ENCODE data around the gene CAMK1D.

Gene CAMK1D

DNA sequence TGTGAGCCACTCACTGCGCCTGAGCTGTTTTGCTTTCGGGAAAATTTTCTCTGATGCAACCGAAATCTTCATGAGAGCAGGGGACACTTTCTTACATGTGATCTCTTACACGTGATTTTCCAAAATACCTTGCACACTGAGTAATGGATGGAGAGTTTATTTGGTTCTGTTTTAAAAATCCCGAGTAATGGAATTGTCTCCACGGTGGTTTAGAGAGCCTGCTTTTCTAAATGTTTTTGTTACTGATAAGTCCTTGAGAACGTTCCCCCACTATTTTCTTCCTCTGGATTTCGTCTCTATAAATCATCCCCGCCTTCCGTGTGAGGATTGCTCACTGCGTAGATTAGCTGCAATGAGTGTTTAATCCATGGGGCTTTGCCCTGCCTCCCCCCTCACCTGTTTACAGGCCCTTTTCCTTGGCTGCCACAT lies 25.7 kb downstream of the CAMK1D start:
- DNase-seq (ENCODE audit: low read depth): no peak

DNA sequence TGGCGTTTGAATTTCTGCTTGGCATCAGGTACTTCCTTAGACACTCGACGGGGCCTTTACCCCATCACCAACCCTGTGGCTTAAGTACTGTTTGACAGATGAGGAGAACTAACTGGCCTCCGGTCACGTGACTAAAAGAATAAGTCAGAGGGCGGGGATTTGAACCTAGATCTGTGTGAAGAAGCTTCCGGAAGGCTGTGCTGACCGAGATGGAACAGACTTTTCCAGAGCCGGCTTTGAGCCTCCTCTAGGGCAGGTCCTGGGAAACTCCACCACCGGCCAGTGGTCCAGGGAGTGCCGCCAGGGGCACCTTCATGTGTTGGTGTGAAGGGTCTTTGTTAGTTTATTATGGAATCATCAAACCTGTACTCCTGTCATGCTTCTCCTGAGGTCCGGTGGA lies 26.9 kb downstream of the CAMK1D start:
- DNase-seq (ENCODE audit: low read depth): no peak

DNA sequence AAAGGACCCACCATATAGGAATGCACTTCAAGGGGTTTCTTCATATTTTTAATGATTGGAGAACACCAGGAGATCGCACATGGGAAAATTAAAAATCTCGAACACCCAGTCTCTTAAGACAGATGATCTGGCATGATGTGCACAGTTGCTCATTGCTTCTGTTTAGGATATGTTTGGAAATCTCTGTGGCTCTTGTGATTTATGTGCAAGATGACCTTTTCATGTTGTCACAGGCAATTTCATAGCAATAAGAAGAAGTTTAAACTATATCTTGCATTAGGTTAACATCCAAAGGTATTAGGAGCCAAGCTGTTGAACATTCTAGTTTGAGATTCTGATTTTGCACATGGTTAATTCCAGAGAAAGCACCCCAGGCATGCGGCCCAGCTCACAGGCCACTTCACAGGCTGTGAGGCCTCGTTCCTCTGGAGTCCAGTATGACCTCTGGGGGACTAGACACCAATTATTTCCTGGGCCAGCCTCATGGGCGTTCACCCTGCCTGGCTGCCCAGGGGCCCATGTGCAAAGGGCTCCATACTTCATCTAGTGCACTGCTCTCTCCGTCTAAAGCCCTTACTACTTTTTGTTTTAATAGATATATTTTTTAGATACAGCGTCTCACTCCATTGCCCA lies 28.4 kb downstream of the CAMK1D start:
- DNase-seq (ENCODE audit: low read depth): no peak

DNA sequence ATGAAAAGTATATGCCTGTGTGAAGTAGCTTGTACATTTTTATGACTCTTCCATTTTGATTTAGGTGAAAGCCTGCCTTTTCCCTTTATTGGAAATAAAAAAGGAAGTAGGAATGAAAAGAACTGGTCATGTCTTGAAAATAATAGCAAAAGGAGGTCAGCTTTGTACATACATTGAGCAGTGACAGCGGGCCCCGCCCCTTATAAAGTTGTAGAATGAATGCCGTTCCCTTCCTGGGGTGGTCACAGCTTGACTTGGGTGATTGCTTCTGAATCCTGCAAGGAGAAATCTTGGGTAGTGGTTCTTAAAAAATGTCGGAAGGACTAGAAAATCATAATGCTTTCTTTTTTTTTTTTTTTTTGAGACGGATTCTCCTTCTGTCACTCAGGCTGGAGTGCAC lies 31.7 kb downstream of the CAMK1D start:
- DNase-seq (ENCODE audit: low read depth): no peak

DNA sequence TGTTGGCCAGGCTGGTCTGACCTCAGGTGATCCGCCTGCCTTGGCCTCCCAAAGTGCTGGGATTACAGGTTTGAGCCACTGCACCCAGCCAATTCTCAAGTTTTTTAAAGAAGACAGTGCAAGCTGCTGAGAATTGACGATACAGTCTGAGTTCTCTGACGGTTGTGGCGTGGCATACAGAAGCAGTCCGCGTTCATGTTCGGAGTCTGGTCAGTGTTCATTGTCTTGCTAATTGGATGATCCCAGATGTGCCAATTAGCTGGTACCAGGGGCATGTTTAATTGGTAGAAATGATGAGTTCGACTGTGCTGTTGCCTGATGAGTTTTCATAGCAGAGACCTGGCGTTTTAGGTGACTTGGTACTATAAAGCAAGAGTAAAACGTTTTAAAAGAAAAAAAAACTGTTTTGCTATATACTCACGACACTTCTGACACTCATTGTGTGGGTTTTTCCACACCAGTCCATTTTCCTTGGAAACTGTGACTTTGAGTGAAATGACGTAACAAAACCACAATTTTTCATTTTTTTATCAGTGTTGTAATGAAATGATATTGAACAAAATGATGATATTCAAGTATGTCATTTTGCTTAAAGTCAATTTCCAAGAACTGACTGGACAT lies 32.3 kb downstream of the CAMK1D start:
- DNase-seq (ENCODE audit: low read depth): no peak

DNA sequence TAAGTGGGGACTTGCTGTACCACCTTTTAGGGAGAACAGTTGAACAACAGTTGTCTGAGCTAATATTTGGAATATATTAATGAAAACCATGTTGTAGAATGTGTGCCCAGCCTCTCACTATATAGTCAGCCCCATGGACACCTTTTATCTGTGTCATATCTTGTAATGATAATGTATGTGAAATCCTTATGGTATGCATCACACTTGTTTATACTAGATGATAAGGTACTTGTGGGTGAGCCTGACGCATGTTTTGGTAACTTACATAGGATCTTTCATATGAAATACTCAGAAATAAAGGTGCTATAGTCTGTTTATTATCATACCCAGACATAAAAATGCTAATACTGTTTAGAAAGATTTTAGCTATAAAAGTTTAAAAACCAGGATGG lies 32.8 kb downstream of the CAMK1D start:
- no peak for DNase-seq (ENCODE audit: low read depth)

DNA sequence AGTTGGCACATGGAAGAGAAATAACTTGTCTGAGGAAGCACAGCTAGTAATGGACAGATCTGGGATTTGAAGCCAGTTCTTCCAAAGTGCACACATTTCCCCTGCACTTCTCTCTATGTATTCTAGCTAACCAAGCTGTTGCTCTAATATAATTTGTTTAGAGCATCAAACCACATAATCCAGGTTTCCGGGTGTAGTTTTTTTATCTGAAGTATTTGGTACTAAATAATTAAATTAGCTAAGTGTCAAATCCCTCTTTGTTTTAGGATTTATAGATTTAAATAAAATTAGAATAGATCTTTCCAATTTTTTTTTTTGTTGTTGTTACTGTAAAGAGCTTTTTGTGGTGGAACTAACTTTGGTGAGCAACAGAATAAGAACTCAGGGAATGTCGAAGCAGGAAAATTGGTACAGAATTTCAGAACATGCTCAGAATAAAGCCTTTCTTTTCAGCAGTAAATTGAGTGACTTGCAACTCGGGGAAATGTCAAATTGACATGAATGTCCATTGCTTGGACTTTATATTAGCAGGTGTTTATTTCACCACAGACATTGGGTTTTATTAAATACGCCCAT lies 33.7 kb downstream of the CAMK1D start:
- no peak for DNase-seq (ENCODE audit: low read depth)

DNA sequence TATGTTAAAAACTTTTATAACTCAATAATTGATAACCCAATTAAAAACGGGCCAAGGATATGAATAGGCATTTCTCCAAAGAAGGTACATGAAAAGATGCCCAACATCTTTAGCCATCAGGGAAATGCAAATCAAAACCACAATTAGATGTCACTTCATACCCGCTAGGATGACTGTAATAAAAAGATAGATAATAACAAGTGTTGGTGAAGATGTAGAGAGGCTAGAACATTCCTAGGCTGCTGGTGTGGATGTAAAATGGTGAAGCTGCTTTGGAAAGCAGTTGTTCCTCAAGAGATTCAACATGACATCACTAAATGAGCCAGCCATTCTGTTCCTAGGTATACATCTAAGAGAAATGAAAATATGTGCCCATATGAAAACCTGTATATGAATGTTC lies 35.6 kb downstream of the CAMK1D start:
- no peak for DNase-seq (ENCODE audit: low read depth)

DNA sequence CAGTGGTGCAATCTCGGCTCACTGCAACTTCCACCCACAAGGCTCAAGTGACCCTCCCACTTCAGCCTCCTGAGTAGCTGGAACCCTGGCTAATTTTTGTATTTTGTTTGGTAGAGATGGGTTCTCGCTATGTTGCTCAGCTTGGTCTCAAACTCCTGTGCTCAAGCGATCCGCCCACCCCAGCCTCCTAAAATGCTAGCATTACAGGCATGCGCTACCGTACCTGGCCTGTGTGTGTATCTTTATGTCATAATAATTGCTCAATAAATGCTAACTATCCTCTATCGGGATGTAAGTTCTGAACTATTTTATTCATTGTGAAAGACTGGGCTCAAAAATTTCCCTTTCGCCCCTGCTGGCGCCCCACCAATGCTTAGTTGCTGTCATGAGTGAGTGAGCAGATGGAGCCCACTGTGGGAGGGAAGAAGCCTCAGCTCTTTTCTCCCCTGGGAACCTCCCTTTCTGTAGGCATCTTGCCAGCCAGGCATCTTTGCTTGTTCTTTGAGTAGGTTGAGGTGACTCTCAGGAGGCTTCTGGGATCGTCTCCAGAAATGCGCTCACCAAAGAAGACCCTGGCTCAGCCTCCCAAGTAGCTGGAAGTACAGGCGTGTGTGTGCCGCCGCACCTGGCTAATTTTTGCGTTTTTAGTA lies 38.3 kb downstream of the CAMK1D start:
- no peak for DNase-seq (ENCODE audit: low read depth)

DNA sequence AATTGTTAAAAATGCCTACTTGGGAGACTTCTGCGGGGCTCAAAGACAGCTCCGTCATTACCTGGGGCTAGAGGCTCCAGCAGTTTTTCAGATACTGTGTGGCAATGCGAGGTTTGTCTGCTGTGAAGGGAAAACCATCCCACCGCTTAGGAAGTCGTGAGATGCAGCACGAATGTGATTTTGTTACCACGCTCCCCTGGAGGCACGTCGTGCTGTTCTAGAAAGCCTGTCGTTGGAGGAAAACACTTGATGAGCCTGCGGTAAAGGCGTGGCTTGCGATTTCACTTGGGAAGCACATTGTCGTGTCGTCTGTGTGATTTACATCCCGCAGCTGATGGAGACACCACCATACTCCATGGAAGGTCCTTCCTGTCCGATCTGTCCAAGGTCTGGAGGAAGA lies 39.3 kb downstream of the CAMK1D start:
- no peak for DNase-seq (ENCODE audit: low read depth)

DNA sequence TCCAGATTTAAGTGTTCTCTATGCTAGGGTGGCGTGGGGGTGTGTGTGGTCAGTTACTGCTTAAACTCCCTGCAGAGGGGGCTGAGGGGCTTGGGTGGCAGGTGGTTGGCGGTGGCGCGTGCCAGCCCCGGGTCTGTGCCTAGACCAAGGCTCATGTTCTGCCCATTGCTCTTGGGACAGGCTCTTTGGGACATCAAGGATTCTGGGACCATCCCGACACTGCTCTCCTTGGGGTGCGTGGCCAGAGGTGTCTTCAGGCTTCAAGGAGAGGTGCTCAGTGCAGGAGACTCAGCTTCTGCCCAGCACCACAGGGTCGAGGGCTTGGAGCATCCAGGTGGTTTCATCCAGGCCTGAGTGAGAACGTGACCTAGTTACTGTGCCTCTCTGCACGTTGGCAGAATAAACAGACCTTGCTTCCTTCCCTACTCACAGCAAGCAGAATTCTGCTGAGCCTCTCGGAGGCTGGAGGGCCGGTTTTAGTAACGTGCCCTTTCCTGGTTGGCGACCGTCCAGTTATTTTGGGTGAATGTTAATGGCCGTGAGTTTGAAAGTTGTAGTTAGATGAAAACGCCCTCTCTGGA lies 39.9 kb downstream of the CAMK1D start:
- no peak for DNase-seq (ENCODE audit: low read depth)

DNA sequence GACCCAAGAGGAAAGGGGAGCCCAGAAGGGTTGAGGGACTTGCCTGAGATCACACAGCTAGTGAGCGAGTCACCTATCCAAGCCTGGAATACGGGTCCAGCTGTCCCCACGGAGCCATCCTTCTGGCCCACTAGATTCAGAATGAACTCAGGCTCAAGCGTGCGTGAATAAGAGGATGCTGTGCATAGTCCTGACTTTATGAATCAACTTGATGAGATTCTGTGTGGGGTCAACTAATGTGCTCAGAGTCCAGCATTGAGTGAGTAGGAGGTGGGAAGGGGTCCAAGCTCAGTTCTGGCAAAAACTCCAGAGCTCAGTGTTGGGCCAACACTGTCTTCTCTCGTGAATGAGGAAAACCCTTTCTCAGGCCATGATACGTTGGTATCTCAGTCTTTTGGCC lies 41.4 kb downstream of the CAMK1D start:
- no peak for DNase-seq (ENCODE audit: low read depth)

DNA sequence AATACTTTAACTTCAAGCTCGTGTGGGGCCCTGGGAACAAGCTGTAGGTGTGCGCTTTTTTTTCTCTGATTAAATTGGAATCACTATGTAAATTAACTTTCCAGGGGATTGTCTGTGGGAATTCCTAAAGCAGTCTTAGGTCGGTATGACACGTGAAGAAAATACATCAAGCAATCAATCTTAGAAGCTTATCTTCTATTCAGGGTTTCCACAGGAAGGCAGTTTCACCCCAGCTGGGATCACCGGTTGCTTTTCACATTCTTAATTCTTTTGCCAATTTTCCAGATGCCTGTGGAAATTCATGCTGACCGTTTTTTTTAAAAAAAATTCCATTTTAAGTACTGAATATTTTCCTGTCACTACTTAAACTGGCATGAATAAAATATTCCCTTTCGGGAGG lies 41.9 kb downstream of the CAMK1D start:
- no peak for DNase-seq (ENCODE audit: low read depth)

DNA sequence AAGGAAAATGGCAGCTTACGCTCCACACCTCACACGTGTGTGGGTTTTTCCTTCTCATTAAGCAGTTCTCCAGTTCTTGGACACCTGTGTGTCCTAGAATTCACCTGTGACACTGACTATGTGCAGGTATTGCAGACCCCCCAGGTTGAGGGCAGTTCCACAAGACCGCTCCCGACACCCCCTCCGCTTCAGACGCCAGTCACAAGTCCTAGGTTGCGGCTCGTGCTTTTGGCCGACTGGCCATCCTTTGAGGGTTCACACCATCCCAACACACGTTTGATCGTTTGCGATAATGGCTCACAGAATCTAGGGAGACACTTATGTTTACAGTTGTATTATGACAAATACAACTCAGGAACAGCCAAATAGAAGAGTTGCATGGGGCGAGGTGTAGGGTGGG lies 44.5 kb downstream of the CAMK1D start:
- no peak for DNase-seq (ENCODE audit: low read depth)

DNA sequence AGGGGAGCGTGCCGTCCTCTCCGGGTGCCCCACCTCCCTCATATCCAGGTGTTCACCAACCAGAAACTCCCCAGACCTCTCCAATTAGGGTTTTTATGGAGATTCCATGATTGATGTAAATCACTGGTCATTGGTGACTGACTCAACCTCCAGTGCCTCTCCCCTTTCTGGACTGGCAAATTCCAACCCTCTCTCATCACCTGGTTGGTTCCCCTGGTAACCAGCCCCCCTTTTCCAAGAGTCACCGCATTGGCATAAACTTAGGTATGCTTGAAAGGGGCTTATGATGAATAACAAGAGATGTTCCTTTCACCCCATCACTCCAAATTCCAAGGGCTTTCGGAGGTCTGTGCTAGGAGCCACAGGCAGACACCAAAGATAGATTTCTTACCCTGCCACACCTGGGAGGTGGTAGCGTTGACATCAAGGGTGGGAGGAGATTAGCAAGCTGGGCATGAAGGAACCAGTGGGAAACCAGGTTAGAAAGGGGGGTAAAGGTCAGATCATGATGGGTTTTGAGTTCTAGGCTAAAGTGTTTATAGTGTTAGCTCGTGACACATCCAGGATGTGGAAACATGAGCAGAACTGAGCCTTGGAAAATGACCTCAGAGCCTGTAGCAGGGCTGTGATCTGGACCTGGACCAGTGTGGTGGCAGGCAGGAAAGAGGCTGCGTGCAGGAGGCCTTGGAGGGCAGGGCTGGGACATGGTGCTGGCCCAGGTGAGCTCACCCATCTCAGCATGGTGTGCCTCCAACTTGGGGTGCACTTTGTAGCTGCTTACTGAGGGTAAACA lies 45.1 kb downstream of the CAMK1D start:
- no peak for DNase-seq (ENCODE audit: low read depth)

DNA sequence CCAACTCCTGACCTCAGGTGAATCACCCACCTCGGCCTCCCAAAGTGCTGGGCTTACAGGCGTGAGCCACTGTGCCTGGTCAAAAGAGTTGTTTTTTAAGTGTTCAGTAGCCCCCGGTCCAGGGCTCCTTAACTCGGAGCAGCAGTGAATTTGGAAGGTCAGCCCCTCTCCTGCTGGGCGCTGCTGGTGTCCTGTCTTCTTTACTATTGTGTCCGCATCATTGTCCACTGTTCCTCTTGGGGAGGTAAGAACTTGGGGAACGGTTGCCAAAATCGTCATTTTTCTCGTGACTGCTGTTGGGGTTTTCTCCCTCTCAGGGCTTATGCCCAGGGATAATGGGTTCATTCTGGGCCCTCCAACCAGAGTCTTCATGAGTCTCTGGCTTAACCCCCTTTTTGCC lies 46.7 kb downstream of the CAMK1D start:
- no peak for DNase-seq (ENCODE audit: low read depth)

DNA sequence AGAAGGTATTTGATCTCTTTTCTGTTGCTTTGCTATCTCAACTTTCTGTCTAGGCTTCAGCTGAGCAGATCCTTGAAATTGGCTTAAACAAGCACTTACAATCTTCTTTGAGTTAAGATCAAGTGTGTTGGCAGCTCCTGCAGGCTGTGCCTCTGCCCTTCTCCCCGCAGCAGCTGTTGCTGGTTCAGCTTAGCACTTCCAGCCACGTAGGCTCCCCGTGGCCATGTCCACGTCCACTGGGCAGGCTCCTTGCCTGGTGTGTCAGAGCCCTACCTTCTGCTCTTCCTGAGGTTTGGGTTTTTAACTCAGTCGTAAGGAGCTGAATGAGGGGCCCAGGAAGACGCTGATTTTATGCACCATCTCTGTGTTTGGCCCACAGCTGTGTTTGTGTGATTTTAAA lies 47.2 kb downstream of the CAMK1D start:
- no peak for DNase-seq (ENCODE audit: low read depth)

DNA sequence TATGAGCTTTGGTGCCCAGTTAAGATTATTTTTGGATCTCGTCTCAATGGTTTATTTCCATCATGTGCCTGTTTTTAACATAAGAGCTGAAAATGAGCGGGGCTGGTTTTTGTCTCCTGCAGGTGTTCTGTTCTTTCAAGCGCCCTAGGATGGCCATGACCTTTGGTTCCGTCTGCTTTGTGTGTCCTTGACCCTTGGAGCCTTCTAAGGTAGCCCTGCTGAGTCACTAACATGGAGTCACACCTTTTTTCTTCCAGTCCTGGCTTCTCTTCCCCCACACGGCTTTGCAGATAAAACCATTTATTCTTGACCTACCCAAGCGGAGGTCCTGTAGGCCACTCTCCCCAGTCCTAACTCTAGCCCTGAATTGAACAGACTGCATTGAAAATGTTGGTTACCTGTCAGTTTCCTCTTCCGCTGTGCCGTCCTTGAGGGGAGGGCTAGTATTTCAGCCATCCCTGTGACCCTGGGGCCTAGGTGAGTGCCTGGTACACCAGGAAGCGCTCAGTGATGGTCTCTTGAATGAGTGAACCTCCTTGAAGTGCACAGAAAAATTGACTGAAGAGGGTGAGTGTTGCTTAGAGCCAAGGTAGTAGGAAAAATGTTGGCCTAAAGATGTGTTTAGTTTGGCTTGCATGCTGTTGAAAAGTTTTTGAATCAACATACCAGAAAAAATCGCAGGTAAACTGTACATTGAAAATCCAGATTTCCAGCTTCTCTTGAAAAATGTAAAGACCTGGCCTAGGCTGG lies 48.0 kb downstream of the CAMK1D start:
- DNase-seq (ENCODE audit: low read depth): no peak

DNA sequence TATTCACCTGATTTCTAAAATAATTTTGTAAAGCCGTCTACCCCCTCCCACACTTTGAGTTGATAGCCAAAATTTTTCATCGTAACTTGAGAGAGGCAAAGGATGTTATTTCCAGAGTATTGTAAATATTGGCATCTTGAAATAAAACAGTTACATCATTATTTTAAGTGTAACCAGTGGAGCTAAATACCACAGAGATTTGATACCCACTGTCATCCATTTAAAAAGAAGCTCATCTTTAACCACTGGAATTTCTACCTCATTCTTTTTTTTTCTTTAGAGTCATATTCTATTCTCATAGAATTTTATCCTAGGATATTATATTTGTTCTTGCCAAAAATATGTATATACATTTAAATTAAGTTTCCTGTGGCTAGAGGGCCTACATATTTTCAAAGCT lies 48.6 kb downstream of the CAMK1D start:
- no peak for DNase-seq (ENCODE audit: low read depth)

DNA sequence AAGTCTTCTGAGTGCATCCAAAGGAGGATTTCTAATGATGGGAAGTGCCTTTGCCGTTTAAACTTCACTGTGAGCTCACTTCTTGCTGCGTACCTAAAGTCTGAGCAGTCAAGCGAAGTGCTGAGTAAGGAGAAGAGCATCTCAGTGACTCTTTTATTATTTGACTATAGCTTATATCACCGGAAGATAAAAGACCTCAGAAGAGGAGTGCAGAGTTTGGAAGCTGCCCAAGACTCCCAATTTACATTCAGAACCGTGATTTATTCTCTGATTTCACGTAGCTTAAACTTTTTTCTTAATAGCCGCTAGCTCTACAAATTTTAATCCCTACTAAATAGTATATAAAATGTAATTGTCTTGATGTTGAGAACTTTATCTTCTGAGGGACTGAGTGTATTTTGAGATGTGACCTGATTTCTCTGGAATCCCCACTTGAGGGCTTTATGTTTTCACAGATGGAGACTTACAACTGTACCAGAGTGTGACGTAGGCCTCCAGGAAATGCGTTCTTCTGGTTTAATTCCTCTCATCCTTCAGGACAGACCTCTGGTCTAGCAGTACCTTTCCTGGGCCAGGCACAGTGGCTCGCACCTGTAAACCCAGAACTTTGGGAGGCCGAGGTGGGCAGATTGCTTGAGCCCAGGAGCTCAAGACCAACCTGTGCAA lies 51.1 kb downstream of the CAMK1D start:
- DNase-seq (ENCODE audit: low read depth): no peak

DNA sequence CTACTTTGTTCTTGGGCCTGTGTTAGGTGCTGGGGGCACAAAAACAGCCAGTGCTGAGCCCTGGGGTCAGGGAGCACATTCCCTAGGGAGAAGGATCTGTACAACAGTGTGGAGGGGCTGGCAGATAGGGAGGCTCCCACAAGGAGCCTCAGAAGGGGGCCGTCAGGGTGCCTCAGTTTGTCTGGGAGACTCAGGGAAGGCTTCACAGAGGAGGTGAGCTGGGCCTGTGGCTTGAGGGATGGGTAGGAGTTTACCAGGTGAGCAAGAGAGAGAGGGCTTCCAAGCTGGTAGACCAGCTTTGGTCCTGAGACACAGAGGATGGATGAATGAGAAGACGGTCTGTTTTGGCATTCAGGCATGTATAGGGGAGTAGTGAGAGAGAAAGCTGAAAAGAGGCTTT lies 52.1 kb downstream of the CAMK1D start:
- no peak for DNase-seq (ENCODE audit: low read depth)

Measured in T follicular helper cell (primary cell).